PC-3 (cell line): Measurements from ENCODE around the gene ZNHIT1. TPM values are rescaled to one million over a fixed set of nuclear protein-coding genes. Genes with fewer than 3 reads are reported as not detected.

Experiments
- ATAC-seq: fragments of 200-7000 bp; cut with Tn5 transposase; 2 replicates; pipeline ENCODE4 v1.9.1; 2020; ENCODE audit warnings: mild to moderate bottlenecking, moderate library complexity
- BruUV-seq: library from RNA; stranded (reverse); fragments of 400-500 nt; replicated peaks from 2 replicates; lab custom pipeline; 2021; lab: Mats Ljungman, UMichigan
- CTCF ChIA-PET: fragments of 300-600 bp; sonication (Branson Sonifier 250); formaldehyde crosslinking; loops from one replicate; lab custom pipeline; 2022; ENCODE audit warnings: antibody characterized with exemption; lab: Charles Lee
- POLR2A ChIA-PET: fragments of 300-600 bp; sonication (Branson Sonifier 250); formaldehyde crosslinking; loops from one replicate; lab custom pipeline; 2022; ENCODE audit warnings: antibody characterized with exemption; ENCODE audit not compliant: unreplicated experiment; lab: Charles Lee
- DNase-seq: peaks from one replicate; pipeline ENCODE4 v3.0.0-alpha.2; 2015
- H2AFZ ChIP-seq: fragments of 300-600 bp; sonication (generic); 2 replicates; pipeline ENCODE4 v1.6.0; 2016; ENCODE audit warnings: antibody characterized with exemption, low read length
- H3F3A ChIP-seq: fragments of 300-600 bp; sonication (generic); one replicate; pipeline ENCODE4 v1.6.0; 2017; ENCODE audit warnings: antibody characterized with exemption, low read length, control low read depth, mild to moderate bottlenecking; ENCODE audit not compliant: unreplicated experiment
- H3K27ac ChIP-seq: fragments of 300-600 bp; sonication (generic); 2 replicates; pipeline ENCODE4 v1.5.1; 2016; ENCODE audit warnings: mild to moderate bottlenecking, low read length
- H3K27me3 ChIP-seq: fragments of 300-600 bp; sonication (generic); 2 replicates; pipeline ENCODE4 v1.6.1; 2016; ENCODE audit warnings: low read length, mixed read lengths
- H3K36me3 ChIP-seq: fragments of 300-600 bp; sonication (generic); 2 replicates; pipeline ENCODE4 v1.6.1; 2016; ENCODE audit warnings: low read depth, mixed run types, low read length, mixed read lengths
- H3K4me1 ChIP-seq: fragments of 300-600 bp; sonication (generic); 2 replicates; pipeline ENCODE4 v1.5.1; 2016; ENCODE audit warnings: low read length; ENCODE audit not compliant: insufficient read depth
- H3K4me2 ChIP-seq: fragments of 300-600 bp; sonication (generic); 2 replicates; pipeline ENCODE4 v1.6.0; 2016; ENCODE audit warnings: low read length
- H3K4me3 ChIP-seq: fragments of 300-600 bp; sonication (generic); 2 replicates; pipeline ENCODE4 v1.5.1; 2016; ENCODE audit warnings: mild to moderate bottlenecking, low read length, mixed read lengths
- H3K79me2 ChIP-seq: fragments of 300-600 bp; sonication (generic); 2 replicates; pipeline ENCODE4 v1.6.1; 2017; ENCODE audit warnings: low read length, mixed read lengths
- H3K9ac ChIP-seq: fragments of 300-600 bp; sonication (generic); 2 replicates; pipeline ENCODE4 v1.6.0; 2016; ENCODE audit warnings: mild to moderate bottlenecking, low read length
- H3K9me2 ChIP-seq: fragments of 300-600 bp; sonication (generic); replicated peaks from 2 replicates; pipeline ENCODE4 v1.6.1; 2016; ENCODE audit warnings: mixed run types, low read length, mixed read lengths
- H3K9me3 ChIP-seq: fragments of 300-600 bp; sonication (generic); 2 replicates; pipeline ENCODE4 v1.6.1; 2016; ENCODE audit warnings: low read length, mixed read lengths
- H4K20me1 ChIP-seq: fragments of 300-600 bp; sonication (generic); 2 replicates; pipeline ENCODE4 v1.6.1; 2016; ENCODE audit warnings: low read length, mixed read lengths
- EZH2 ChIP-seq: fragments of 300-600 bp; sonication (generic); IDR thresholded peaks from one replicate; pipeline ENCODE4 v1.6.1; 2017; ENCODE audit warnings: antibody characterized with exemption, mild to moderate bottlenecking, low read length; ENCODE audit not compliant: unreplicated experiment
- EZH2phosphoT487 ChIP-seq: fragments of 300-600 bp; sonication (generic); IDR thresholded peaks from 2 replicates; pipeline ENCODE4 v1.6.1; 2018; ENCODE audit warnings: mild to moderate bottlenecking, antibody characterized with exemption, low read length, borderline replicate concordance
- intact Hi-C: fragments of 100-400 bp; cut with micrococcal nuclease; formaldehyde crosslinking; loops from 2 replicates; pipeline ENCODE4 v1.9.0; 2023
- total RNA-seq: library from RNA; depleted of rRNA; stranded (reverse); fragments of >200 nt; gene quantifications from 2 replicates; pipeline ENCODE4 v1.2.3, GENCODE V29; 2014
- TF ChIP-seq, protein P1 (sequence below): fragments of 300-600 bp; sonication (generic); conservative IDR thresholded peaks from 2 replicates; pipeline ENCODE4 v1.5.1; 2017; ENCODE audit warnings: antibody characterized with exemption, low read depth, mild to moderate bottlenecking, low read length

Gene ZNHIT1
- total RNA-seq, 1 experiment from 2014 or later: 188 TPM

GRCh38 chr7:101169838-101170551 lies 48.0 kb upstream of the ZNHIT1 start:
- ChIA-PET CTCF (interaction anchor here (0.6 kb wide), 1 partner anchor 17 kb away, joined by 4 read pairs; no protein-coding TSS in a partner anchor), POLR2A (no interaction called here)
- Histone ChIP-seq H3K79me2 (no peaks in the 10 kb centered on the region), H3K27ac (no peak overlapping the region), H3K4me1 (peaks cover 45% of the 10 kb centered on the region), H3K9ac (no peak overlapping the region), H3K27me3 (peaks cover 55% of the 10 kb centered on the region), H3K9me2 (no peaks in the 10 kb centered on the region), H4K20me1 (no peaks in the 10 kb centered on the region), H2AFZ (peak overlapping the region; percentile 56), H3K9me3 (no peaks in the 10 kb centered on the region), H3F3A (no peaks in the 10 kb centered on the region), H3K36me3 (no peaks in the 10 kb centered on the region), H3K4me2 (peak overlapping the region; percentile 70), H3K4me3 (peak overlapping the region; percentile 41; the same call in 1 of the 2 replicates)
- DNase-seq (peak; percentile 63), ATAC-seq (peak; percentile 40)
- intact Hi-C loops: loop anchor here (1.0 kb wide), 1 partner anchor 26 kb away; no protein-coding TSS in a partner anchor
- BruUV-seq: no TSS peak
- TF ChIP-seq EZH2: no peak
- TF ChIP-seq EZH2phosphoT487: no peak
- TF ChIP-seq, protein P1, sequence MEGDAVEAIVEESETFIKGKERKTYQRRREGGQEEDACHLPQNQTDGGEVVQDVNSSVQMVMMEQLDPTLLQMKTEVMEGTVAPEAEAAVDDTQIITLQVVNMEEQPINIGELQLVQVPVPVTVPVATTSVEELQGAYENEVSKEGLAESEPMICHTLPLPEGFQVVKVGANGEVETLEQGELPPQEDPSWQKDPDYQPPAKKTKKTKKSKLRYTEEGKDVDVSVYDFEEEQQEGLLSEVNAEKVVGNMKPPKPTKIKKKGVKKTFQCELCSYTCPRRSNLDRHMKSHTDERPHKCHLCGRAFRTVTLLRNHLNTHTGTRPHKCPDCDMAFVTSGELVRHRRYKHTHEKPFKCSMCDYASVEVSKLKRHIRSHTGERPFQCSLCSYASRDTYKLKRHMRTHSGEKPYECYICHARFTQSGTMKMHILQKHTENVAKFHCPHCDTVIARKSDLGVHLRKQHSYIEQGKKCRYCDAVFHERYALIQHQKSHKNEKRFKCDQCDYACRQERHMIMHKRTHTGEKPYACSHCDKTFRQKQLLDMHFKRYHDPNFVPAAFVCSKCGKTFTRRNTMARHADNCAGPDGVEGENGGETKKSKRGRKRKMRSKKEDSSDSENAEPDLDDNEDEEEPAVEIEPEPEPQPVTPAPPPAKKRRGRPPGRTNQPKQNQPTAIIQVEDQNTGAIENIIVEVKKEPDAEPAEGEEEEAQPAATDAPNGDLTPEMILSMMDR: peak; percentile 92

DNA sequence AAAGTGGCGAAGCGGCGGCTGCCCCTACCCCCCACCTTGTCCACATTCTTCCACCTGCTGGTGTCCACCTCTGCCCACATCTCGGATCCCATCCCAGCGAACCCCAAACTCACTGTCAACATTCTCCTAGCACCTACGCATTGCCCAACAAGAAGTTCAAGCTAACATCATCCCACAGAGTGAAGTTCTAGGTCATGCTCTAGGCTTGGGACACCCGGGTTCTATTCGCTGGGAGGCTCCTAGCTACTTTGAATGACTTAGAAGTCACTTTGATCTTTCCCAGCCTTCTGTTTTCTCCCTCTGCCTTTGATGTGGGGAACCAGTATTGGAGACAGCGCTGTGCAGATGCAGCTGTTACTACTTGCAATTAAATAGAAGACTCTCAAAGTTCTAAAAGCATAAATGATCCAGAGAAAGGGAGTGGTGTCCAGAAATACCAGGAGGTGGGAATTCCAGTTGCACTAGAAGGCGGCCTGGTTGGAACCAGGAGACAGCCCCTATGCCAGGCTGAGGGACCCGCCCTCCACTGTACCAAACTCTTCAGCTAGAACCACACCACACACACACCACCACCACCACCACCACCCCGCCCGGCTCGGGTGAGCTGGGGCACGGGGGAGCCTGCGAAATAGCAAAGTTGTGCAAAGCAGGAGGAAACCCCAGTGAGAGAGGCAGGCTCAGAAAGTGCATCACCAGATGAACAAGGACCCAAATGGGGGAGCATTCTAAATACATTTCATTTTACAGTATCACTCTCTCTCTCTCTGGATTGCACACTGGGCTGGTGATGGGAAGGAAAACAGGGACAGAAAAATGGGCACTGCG lies 47.1 kb upstream of the ZNHIT1 start:
- no peak overlapping the region for H3K4me3 ChIP-seq
- no peaks in the 10 kb centered on the region for H4K20me1 ChIP-seq
- no peak overlapping the region for H2AFZ ChIP-seq
- no TSS peak for BruUV-seq
- no peak for DNase-seq
- CTCF ChIA-PET: interaction anchor here (0.6 kb wide), 1 partner anchor 16 kb away, joined by 4 read pairs; no protein-coding TSS in a partner anchor
- H3K9me2 ChIP-seq: no peaks in the 10 kb centered on the region
- ATAC-seq: no peak
- no peak overlapping the region for H3K4me2 ChIP-seq
- intact Hi-C loops: no loop called here
- POLR2A ChIA-PET: no interaction called here
- H3K36me3 ChIP-seq: no peaks in the 10 kb centered on the region
- peaks cover 42% of the 10 kb centered on the region for H3K4me1 ChIP-seq
- no peak for TF ChIP-seq EZH2
- TF ChIP-seq, protein P1: no peak
- TF ChIP-seq EZH2phosphoT487: no peak
- no peaks in the 10 kb centered on the region for H3K9me3 ChIP-seq
- no peak overlapping the region for H3K9ac ChIP-seq
- H3K79me2 ChIP-seq: no peaks in the 10 kb centered on the region
- no peaks in the 10 kb centered on the region for H3F3A ChIP-seq
- H3K27me3 ChIP-seq: peaks cover 48% of the 10 kb centered on the region
- no peak overlapping the region for H3K27ac ChIP-seq
